Liver (tissue), 9 donors: Measurements from ENCODE around the gene KIAA0513. TPM values are rescaled to one million over a fixed set of nuclear protein-coding genes. Genes with fewer than 3 reads are reported as not detected.

Experiments
- DNase-seq: peaks from one replicate; pipeline ENCODE4 v3.0.0-alpha.2; 2017; ENCODE audit warnings: low spot score
- H3K27ac ChIP-seq, 2 donors: one replicate each; pipeline ENCODE4 v1.7.0; 2013; ENCODE audit warnings: inconsistent platforms in 2 of 2, low read length in 2 of 2, control low read depth in 1 of 2, low read depth in 1 of 2, mild to moderate bottlenecking in 1 of 2
- H3K27me3 ChIP-seq, 4 donors: one replicate each; pipeline versions ENCODE4 v1.6.1 to v1.7.0; 2013; ENCODE audit warnings: low read length in 3 of 4, inconsistent platforms in 1 of 4, mild to moderate bottlenecking in 1 of 4, moderate library complexity in 1 of 4; ENCODE audit not compliant: control insufficient read depth in 4 of 4, insufficient read depth in 4 of 4
- H3K36me3 ChIP-seq, 4 donors: one replicate each; pipeline versions ENCODE4 v1.6.1 to v1.7.0; 2013; ENCODE audit warnings: low read length in 3 of 4, mild to moderate bottlenecking in 3 of 4, low read depth in 1 of 4, moderate library complexity in 1 of 4; ENCODE audit not compliant: control insufficient read depth in 4 of 4, insufficient read depth in 3 of 4
- H3K4me1 ChIP-seq, 4 donors: one replicate each; pipeline versions ENCODE4 v1.6.1 to v1.7.0; 2013; ENCODE audit warnings: low read length in 3 of 4, mild to moderate bottlenecking in 3 of 4, moderate library complexity in 1 of 4; ENCODE audit not compliant: control insufficient read depth in 4 of 4, insufficient read depth in 4 of 4
- H3K4me3 ChIP-seq, 3 donors: one replicate each; pipeline versions ENCODE4 v1.6.1 to v1.7.0; 2013; ENCODE audit warnings: low read length in 3 of 3, control low read depth in 1 of 3, low read depth in 1 of 3, mild to moderate bottlenecking in 1 of 3
- H3K9ac ChIP-seq, 2 donors: one replicate each; pipeline ENCODE4 v1.7.0; 2013; ENCODE audit warnings: low read length in 2 of 2, mild to moderate bottlenecking in 2 of 2, moderate library complexity in 2 of 2, control low read depth in 1 of 2, low read depth in 1 of 2
- H3K9me3 ChIP-seq, 4 donors: one replicate each; pipeline versions ENCODE4 v1.6.1 to v1.7.0; 2013; ENCODE audit warnings: low read length in 3 of 4; ENCODE audit not compliant: control insufficient read depth in 4 of 4
- EGR1 ChIP-seq, 2 donors: IDR thresholded peaks; 2 replicates each; pipeline ENCODE4 v1.6.1; 2016 to 2018; ENCODE audit warnings: antibody characterized with exemption in 2 of 2, low read depth in 2 of 2
- FOXA1 ChIP-seq: IDR thresholded peaks from 2 replicates; pipeline ENCODE4 v1.6.1; 2016; ENCODE audit warnings: antibody characterized with exemption
- FOXA2 ChIP-seq: IDR thresholded peaks from 2 replicates; pipeline ENCODE4 v1.6.1; 2016; ENCODE audit warnings: antibody characterized with exemption
- GABPA ChIP-seq, 2 donors: IDR thresholded peaks in 1 of 2; conservative IDR thresholded peaks in 1 of 2; 2 replicates each; pipeline ENCODE4 v1.6.1; 2016; ENCODE audit warnings: antibody characterized with exemption in 2 of 2, mild to moderate bottlenecking in 1 of 2, moderate library complexity in 1 of 2
- HNF4A ChIP-seq, 2 donors: conservative IDR thresholded peaks; 2 replicates each; pipeline ENCODE4 v1.6.1; 2016; ENCODE audit warnings: antibody characterized with exemption in 2 of 2, mild to moderate bottlenecking in 2 of 2
- HNF4G ChIP-seq: IDR thresholded peaks from 2 replicates; pipeline ENCODE4 v1.6.1; 2016; ENCODE audit warnings: antibody characterized with exemption
- JUND ChIP-seq, 2 donors: IDR thresholded peaks; 2 replicates each; pipeline ENCODE4 v1.6.1; 2016; ENCODE audit warnings: antibody characterized with exemption in 2 of 2
- NR2F2 ChIP-seq: IDR thresholded peaks from 2 replicates; pipeline ENCODE4 v1.6.1; 2016; ENCODE audit warnings: antibody characterized with exemption
- RAD21 ChIP-seq, 2 donors: IDR thresholded peaks; 2 replicates each; pipeline ENCODE4 v1.6.1; 2016; ENCODE audit warnings: antibody characterized with exemption in 2 of 2, mild to moderate bottlenecking in 2 of 2
- RXRA ChIP-seq, 2 donors: IDR thresholded peaks; 2 replicates each; pipeline ENCODE4 v1.6.1; 2017 to 2018; ENCODE audit warnings: antibody characterized with exemption in 2 of 2, mild to moderate bottlenecking in 1 of 2
- SP1 ChIP-seq: IDR thresholded peaks from 2 replicates; pipeline ENCODE4 v1.6.1; 2018; ENCODE audit warnings: antibody characterized with exemption, mild to moderate bottlenecking
- TAF1 ChIP-seq: conservative IDR thresholded peaks from 2 replicates; pipeline ENCODE4 v1.6.1; 2016; ENCODE audit warnings: antibody characterized with exemption, mild to moderate bottlenecking
- YY1 ChIP-seq: IDR thresholded peaks from 2 replicates; pipeline ENCODE4 v1.6.1; 2016; ENCODE audit warnings: antibody characterized with exemption, mild to moderate bottlenecking
- WGBS: extraction: QIAGEN DNeasy Blood & Tissue Kit; methylation state at CpG from one replicate; pipeline ENCODE4 v1.1.7; 2013; 5-methylcytosine and 5-hydroxymethylcytosine counted together
- polyA plus RNA-seq, 2 donors: library from polyadenylated mRNA; stranded (reverse) in 1 of 2; unstranded in 1 of 2; fragments of 200-250 nt in 1 of 2; fragments of >200 nt in 1 of 2; fragmentation: Nextera tagmentation in 1 of 2; extraction: Ambion mirVana in 1 of 2; gene quantifications; one replicate each; pipeline versions ENCODE4 v1.2.1 to v1.2.3, GENCODE V29; 2013 to 2015
- total RNA-seq, 2 donors: library from RNA; depleted of rRNA; stranded (reverse); fragments of >200 nt; gene quantifications; one replicate each; pipeline ENCODE4 v1.2.3, GENCODE V29; 2014
- TF ChIP-seq, protein P1 (sequence below): IDR thresholded peaks from 2 replicates; pipeline ENCODE4 v1.6.1; 2016; ENCODE audit warnings: antibody characterized with exemption
- TF ChIP-seq, protein P2 (sequence below): IDR thresholded peaks from 2 replicates; pipeline ENCODE4 v1.6.1; 2016; ENCODE audit warnings: antibody characterized with exemption
- TF ChIP-seq, protein P3 (sequence below): fragments of 150-350 bp; IDR thresholded peaks from 2 replicates; pipeline ENCODE4 v1.5.1; 2017; ENCODE audit warnings: improper control_type of control experiment, low read depth, low read length; ENCODE audit not compliant: missing input control
- TF ChIP-seq, protein P4 (sequence below): IDR thresholded peaks from 2 replicates; pipeline ENCODE4 v1.6.1; 2016; ENCODE audit warnings: antibody characterized with exemption
- TF ChIP-seq, protein P5 (sequence below): IDR thresholded peaks from 2 replicates; pipeline ENCODE4 v1.6.1; 2016; ENCODE audit warnings: antibody characterized with exemption, mild to moderate bottlenecking
- donor health status: healthy.
- donor health status: healthy.
- donor health status: healthy.
- donor health status: healthy.
- donor health status: healthy.

Gene KIAA0513
- total and polyA plus RNA-seq, 4 donors: 1.5 to 5.9 (median 2.9) TPM

DNA sequence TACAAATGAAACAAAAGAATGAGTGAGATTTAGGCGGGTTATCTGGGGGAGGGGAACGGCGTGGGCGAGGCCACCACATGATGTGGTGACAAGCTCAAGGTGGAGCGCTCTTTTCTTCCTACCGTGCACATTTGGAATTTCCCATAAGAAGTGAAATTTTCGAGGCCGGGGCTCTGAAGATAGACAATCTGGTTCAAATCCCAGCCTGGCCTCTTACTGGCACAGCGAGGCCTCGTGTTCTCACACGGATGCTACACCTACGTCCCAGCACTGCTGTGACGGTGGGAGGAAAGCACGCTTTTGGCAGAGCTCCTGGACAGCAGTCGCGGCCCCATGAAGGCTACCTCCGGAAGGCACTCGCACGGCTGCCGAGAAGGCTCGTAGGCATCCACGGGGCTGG lies 41.5 kb upstream of the KIAA0513 start:
- Histone ChIP-seq H3K27me3 (no peaks in the 10 kb centered on the region), H3K4me1 (peaks cover 0 to 5% (median 0%) of the 10 kb centered on the region in 4 donors), H3K36me3 (peaks cover 8 to 49% (median 30%) of the 10 kb centered on the region in 4 donors), H3K9ac (no peak overlapping the region), H3K4me3 (no peak overlapping the region), H3K27ac (no peak overlapping the region), H3K9me3 (no peaks in the 10 kb centered on the region)
- DNase-seq: no peak
- no peak for TF ChIP-seq RAD21 (IDR thresholded peaks at IDR 0.05)
- TF ChIP-seq, protein P1, sequence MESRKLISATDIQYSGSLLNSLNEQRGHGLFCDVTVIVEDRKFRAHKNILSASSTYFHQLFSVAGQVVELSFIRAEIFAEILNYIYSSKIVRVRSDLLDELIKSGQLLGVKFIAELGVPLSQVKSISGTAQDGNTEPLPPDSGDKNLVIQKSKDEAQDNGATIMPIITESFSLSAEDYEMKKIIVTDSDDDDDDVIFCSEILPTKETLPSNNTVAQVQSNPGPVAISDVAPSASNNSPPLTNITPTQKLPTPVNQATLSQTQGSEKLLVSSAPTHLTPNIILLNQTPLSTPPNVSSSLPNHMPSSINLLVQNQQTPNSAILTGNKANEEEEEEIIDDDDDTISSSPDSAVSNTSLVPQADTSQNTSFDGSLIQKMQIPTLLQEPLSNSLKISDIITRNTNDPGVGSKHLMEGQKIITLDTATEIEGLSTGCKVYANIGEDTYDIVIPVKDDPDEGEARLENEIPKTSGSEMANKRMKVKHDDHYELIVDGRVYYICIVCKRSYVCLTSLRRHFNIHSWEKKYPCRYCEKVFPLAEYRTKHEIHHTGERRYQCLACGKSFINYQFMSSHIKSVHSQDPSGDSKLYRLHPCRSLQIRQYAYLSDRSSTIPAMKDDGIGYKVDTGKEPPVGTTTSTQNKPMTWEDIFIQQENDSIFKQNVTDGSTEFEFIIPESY: no peak
- no peak for TF ChIP-seq YY1
- no peak for TF ChIP-seq SP1
- TF ChIP-seq, protein P2, sequence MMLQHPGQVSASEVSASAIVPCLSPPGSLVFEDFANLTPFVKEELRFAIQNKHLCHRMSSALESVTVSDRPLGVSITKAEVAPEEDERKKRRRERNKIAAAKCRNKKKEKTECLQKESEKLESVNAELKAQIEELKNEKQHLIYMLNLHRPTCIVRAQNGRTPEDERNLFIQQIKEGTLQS: no peak
- no peak for TF ChIP-seq NR2F2
- no peak for TF ChIP-seq GABPA (IDR thresholded peaks at IDR 0.05 in 1 of 2, conservative IDR thresholded peaks at IDR 0.05 in 1 of 2)
- TF ChIP-seq JUND (IDR thresholded peaks at IDR 0.05): no peak
- TF ChIP-seq, protein P3, sequence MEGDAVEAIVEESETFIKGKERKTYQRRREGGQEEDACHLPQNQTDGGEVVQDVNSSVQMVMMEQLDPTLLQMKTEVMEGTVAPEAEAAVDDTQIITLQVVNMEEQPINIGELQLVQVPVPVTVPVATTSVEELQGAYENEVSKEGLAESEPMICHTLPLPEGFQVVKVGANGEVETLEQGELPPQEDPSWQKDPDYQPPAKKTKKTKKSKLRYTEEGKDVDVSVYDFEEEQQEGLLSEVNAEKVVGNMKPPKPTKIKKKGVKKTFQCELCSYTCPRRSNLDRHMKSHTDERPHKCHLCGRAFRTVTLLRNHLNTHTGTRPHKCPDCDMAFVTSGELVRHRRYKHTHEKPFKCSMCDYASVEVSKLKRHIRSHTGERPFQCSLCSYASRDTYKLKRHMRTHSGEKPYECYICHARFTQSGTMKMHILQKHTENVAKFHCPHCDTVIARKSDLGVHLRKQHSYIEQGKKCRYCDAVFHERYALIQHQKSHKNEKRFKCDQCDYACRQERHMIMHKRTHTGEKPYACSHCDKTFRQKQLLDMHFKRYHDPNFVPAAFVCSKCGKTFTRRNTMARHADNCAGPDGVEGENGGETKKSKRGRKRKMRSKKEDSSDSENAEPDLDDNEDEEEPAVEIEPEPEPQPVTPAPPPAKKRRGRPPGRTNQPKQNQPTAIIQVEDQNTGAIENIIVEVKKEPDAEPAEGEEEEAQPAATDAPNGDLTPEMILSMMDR: no peak
- TF ChIP-seq FOXA2: no peak
- no peak for TF ChIP-seq RXRA (IDR thresholded peaks at IDR 0.05)
- TF ChIP-seq FOXA1: no peak
- TF ChIP-seq, protein P4, sequence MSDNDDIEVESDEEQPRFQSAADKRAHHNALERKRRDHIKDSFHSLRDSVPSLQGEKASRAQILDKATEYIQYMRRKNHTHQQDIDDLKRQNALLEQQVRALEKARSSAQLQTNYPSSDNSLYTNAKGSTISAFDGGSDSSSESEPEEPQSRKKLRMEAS: no peak
- TF ChIP-seq HNF4G: no peak
- no peak for TF ChIP-seq HNF4A (conservative IDR thresholded peaks at IDR 0.05)
- no peak for TF ChIP-seq TAF1
- TF ChIP-seq, protein P5, sequence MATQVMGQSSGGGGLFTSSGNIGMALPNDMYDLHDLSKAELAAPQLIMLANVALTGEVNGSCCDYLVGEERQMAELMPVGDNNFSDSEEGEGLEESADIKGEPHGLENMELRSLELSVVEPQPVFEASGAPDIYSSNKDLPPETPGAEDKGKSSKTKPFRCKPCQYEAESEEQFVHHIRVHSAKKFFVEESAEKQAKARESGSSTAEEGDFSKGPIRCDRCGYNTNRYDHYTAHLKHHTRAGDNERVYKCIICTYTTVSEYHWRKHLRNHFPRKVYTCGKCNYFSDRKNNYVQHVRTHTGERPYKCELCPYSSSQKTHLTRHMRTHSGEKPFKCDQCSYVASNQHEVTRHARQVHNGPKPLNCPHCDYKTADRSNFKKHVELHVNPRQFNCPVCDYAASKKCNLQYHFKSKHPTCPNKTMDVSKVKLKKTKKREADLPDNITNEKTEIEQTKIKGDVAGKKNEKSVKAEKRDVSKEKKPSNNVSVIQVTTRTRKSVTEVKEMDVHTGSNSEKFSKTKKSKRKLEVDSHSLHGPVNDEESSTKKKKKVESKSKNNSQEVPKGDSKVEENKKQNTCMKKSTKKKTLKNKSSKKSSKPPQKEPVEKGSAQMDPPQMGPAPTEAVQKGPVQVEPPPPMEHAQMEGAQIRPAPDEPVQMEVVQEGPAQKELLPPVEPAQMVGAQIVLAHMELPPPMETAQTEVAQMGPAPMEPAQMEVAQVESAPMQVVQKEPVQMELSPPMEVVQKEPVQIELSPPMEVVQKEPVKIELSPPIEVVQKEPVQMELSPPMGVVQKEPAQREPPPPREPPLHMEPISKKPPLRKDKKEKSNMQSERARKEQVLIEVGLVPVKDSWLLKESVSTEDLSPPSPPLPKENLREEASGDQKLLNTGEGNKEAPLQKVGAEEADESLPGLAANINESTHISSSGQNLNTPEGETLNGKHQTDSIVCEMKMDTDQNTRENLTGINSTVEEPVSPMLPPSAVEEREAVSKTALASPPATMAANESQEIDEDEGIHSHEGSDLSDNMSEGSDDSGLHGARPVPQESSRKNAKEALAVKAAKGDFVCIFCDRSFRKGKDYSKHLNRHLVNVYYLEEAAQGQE: no peak
- no peak for TF ChIP-seq EGR1 (IDR thresholded peaks at IDR 0.05; ENCODE audit: low read depth in 2 of 2)
- WGBS: 96% methylated on average over 22 of the region's 22 CpGs
